Measurements from ENCODE around the gene TCOF1.

Gene TCOF1

GRCh38 chr5:150376799-150377771 lies 19.6 kb downstream of the TCOF1 start:
- H3K27ac ChIP-seq (ENCODE audit: low read depth, low read length, poor library complexity, severe bottlenecking) = no peak overlapping the region

DNA sequence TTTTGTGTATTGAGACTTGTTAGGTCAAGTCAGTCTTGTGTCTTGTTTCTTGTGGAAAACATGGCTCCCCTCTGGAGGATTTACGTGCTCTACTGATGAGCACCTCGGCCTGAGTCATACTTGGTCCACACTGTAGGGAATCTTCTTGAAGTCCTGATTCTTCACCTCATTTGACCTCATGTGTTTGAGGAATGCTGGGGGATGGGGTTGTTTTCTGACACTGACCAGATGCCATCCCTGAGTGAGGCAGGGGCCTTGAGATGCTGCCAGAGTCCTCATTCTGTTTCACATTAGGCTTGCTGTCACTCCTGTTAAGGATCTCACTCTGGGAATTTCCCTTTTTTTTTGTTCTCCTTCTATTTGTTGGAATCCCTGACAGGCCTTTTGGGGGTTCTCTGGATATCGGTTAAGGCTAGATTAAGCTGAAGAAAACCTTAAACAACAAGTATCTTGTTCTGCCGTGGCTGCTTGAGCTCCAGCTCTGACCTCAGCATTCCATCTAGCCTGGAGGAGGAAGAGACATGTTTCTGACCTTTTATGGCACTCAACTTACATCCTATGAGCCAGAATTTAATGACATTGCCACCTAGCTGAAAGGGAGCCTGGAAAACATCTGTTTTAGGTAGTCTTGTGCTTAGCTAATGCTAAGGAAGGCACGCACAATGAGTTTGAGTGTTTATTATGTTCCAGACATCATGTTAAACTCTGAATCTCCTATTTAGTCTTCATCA lies 20.6 kb downstream of the TCOF1 start:
- H3K36me3 ChIP-seq (ENCODE audit: insufficient read depth, low read length) = peaks cover 100% of the 10 kb centered on the region
- no peaks in the 10 kb centered on the region for H3K9me2 ChIP-seq (ENCODE audit: low read depth, low read length)
- H3K27me3 ChIP-seq (ENCODE audit: insufficient read depth, low read length) = no peaks in the 10 kb centered on the region
- H3K27ac ChIP-seq (ENCODE audit: low read depth, low read length, poor library complexity, severe bottlenecking) = no peak overlapping the region
- no peaks in the 10 kb centered on the region for H3K9me3 ChIP-seq (ENCODE audit: low read length)
- no peaks in the 10 kb centered on the region for H3K4me1 ChIP-seq (ENCODE audit: insufficient read depth, low read length, severe bottlenecking)
- no peak overlapping the region for H3K4me3 ChIP-seq (ENCODE audit: low read depth, low read length, poor library complexity, severe bottlenecking)
- H3K9ac ChIP-seq (ENCODE audit: low read length) = no peak overlapping the region
- no peaks in the 10 kb centered on the region for H3F3A ChIP-seq (ENCODE audit: insufficient read depth, low read length)
- no peak overlapping the region for H2AFZ ChIP-seq (ENCODE audit: low read length)
- H3K4me2 ChIP-seq (ENCODE audit: low read length) = no peak overlapping the region
- H4K20me1 ChIP-seq (ENCODE audit: insufficient read depth, low read length) = no peaks in the 10 kb centered on the region
- TF ChIP-seq EZH2 (IDR thresholded peaks at IDR 0.05; ENCODE audit: borderline replicate concordance, low read length) = no peak
- TF ChIP-seq, protein P1, sequence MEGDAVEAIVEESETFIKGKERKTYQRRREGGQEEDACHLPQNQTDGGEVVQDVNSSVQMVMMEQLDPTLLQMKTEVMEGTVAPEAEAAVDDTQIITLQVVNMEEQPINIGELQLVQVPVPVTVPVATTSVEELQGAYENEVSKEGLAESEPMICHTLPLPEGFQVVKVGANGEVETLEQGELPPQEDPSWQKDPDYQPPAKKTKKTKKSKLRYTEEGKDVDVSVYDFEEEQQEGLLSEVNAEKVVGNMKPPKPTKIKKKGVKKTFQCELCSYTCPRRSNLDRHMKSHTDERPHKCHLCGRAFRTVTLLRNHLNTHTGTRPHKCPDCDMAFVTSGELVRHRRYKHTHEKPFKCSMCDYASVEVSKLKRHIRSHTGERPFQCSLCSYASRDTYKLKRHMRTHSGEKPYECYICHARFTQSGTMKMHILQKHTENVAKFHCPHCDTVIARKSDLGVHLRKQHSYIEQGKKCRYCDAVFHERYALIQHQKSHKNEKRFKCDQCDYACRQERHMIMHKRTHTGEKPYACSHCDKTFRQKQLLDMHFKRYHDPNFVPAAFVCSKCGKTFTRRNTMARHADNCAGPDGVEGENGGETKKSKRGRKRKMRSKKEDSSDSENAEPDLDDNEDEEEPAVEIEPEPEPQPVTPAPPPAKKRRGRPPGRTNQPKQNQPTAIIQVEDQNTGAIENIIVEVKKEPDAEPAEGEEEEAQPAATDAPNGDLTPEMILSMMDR (IDR thresholded peaks at IDR 0.05; ENCODE audit: low read length) = no peak
- H3K79me2 ChIP-seq (ENCODE audit: insufficient read depth, low read length) = no peaks in the 10 kb centered on the region

More at GRCh38 chr5:150376799-150377771, 19.6 kb downstream of the TCOF1 start:
- no peaks in the 10 kb centered on the region for H4K20me1 ChIP-seq (ENCODE audit: insufficient read depth, low read length)
- H3K9ac ChIP-seq (ENCODE audit: low read length) = no peak overlapping the region
- H3K4me3 ChIP-seq (ENCODE audit: low read depth, low read length, poor library complexity, severe bottlenecking) = no peak overlapping the region
- no peaks in the 10 kb centered on the region for H3K9me2 ChIP-seq (ENCODE audit: low read depth, low read length)
- TF ChIP-seq EZH2 (IDR thresholded peaks at IDR 0.05; ENCODE audit: borderline replicate concordance, low read length) = no peak
- TF ChIP-seq, protein P1 (IDR thresholded peaks at IDR 0.05; ENCODE audit: low read length) = no peak
- no peaks in the 10 kb centered on the region for H3K9me3 ChIP-seq (ENCODE audit: low read length)
- H3K79me2 ChIP-seq (ENCODE audit: insufficient read depth, low read length) = no peaks in the 10 kb centered on the region
- no peak overlapping the region for H3K4me2 ChIP-seq (ENCODE audit: low read length)
- H2AFZ ChIP-seq (ENCODE audit: low read length) = no peak overlapping the region
- no peaks in the 10 kb centered on the region for H3F3A ChIP-seq (ENCODE audit: insufficient read depth, low read length)
- H3K27me3 ChIP-seq (ENCODE audit: insufficient read depth, low read length) = no peaks in the 10 kb centered on the region
- H3K36me3 ChIP-seq (ENCODE audit: insufficient read depth, low read length) = peaks cover 100% of the 10 kb centered on the region
- no peaks in the 10 kb centered on the region for H3K4me1 ChIP-seq (ENCODE audit: insufficient read depth, low read length, severe bottlenecking)

- H2AFZ ChIP-seq (ENCODE audit: low read length) = no peak overlapping the region
- H3K36me3 ChIP-seq (ENCODE audit: insufficient read depth, low read length) = peaks cover 100% of the 10 kb centered on the region
- H3K9ac ChIP-seq (ENCODE audit: low read length) = no peak overlapping the region
- no peak overlapping the region for H3K27ac ChIP-seq (ENCODE audit: low read depth, low read length, poor library complexity, severe bottlenecking)
- H3K27me3 ChIP-seq (ENCODE audit: insufficient read depth, low read length) = no peaks in the 10 kb centered on the region
- H3K9me2 ChIP-seq (ENCODE audit: low read depth, low read length) = no peaks in the 10 kb centered on the region
- no peaks in the 10 kb centered on the region for H3K9me3 ChIP-seq (ENCODE audit: low read length)
- no peaks in the 10 kb centered on the region for H3K4me1 ChIP-seq (ENCODE audit: insufficient read depth, low read length, severe bottlenecking)
- no peak overlapping the region for H3K4me2 ChIP-seq (ENCODE audit: low read length)
- H3K4me3 ChIP-seq (ENCODE audit: low read depth, low read length, poor library complexity, severe bottlenecking) = no peak overlapping the region
- TF ChIP-seq, protein P1 (IDR thresholded peaks at IDR 0.05; ENCODE audit: low read length) = no peak
- TF ChIP-seq EZH2 (IDR thresholded peaks at IDR 0.05; ENCODE audit: borderline replicate concordance, low read length) = no peak
- H3F3A ChIP-seq (ENCODE audit: insufficient read depth, low read length) = no peaks in the 10 kb centered on the region
- no peaks in the 10 kb centered on the region for H4K20me1 ChIP-seq (ENCODE audit: insufficient read depth, low read length)
- H3K79me2 ChIP-seq (ENCODE audit: insufficient read depth, low read length) = no peaks in the 10 kb centered on the region
These were observed 27.2 kb downstream of the TCOF1 start for GRCh38 chr5:150384701-150385100.

All from OCI-LY1 (cell line).